Activated CD4-positive, alpha-beta T cell treated with anti-CD3 and anti-CD28 coated beads for 4 hours (primary cell): ENCODE data around the gene TMF1.

Experiments
- DNase-seq, 2 donors: peaks; one replicate each; pipeline ENCODE4 v3.0.0-alpha.2; 2020

The TMF1 gene

GRCh38 chr3:69051756-69052471 is at the start of gene TMF1:
TMF1 (minus strand) TSS chr3:69052333; CDS start chr3:69052086, 247 bp downstream.
- DNase-seq: peak; percentile 97 to 98

GRCh38 chr3:69099576-69099975 is 47.4 kb upstream of the TMF1 start:
- DNase-seq: no peak

GRCh38 chr3:69097407-69098086 is 45.4 kb upstream of the TMF1 start:
- DNase-seq: no peak

GRCh38 chr3:69096299-69096698 is 44.2 kb upstream of the TMF1 start:
- DNase-seq: no peak

- DNase-seq: no peak
Observed at GRCh38 chr3:69095636-69096035, 43.5 kb upstream of the TMF1 start.

- no peak for DNase-seq
Observed at GRCh38 chr3:69094467-69095205, 42.5 kb upstream of the TMF1 start.

- no peak for DNase-seq
Observed at GRCh38 chr3:69092030-69092516, 39.9 kb upstream of the TMF1 start.

- no peak for DNase-seq
Observed at GRCh38 chr3:69091389-69092029, 39.4 kb upstream of the TMF1 start.

GRCh38 chr3:69090021-69090420 is 37.9 kb upstream of the TMF1 start:
- DNase-seq: no peak

GRCh38 chr3:69088063-69088462 is 35.9 kb upstream of the TMF1 start:
- DNase-seq: no peak

- no peak for DNase-seq
Observed at GRCh38 chr3:69087030-69087791, 35.1 kb upstream of the TMF1 start.

- DNase-seq: peak; percentile 79 to 84
Observed at GRCh38 chr3:69085833-69086722, 33.9 kb upstream of the TMF1 start.

- DNase-seq: peak in 1 of 2 donors; percentile 19
Observed at GRCh38 chr3:69085168-69085832, 33.2 kb upstream of the TMF1 start.

- DNase-seq: peak; percentile 87 to 89
Observed at GRCh38 chr3:69084326-69085167, 32.4 kb upstream of the TMF1 start, which contains the start of gene ARL6IP5. ARL6IP5 (plus strand) TSS chr3:69084937; CDS start chr3:69085048, 111 bp downstream.

GRCh38 chr3:69082805-69083204 is 30.7 kb upstream of the TMF1 start:
- peak; percentile 71 to 72 for DNase-seq

- DNase-seq: peak in 1 of 2 donors; percentile 19
Observed at GRCh38 chr3:69082361-69082760, 30.2 kb upstream of the TMF1 start.

GRCh38 chr3:69081583-69082262 is 29.6 kb upstream of the TMF1 start:
- no peak for DNase-seq

GRCh38 chr3:69080233-69080920 is 28.2 kb upstream of the TMF1 start, which contains the start of gene UBA3:
UBA3 (minus strand) TSS chr3:69080365; CDS start chr3:69080353, 12 bp downstream.
- DNase-seq: peak; percentile 93 to 94
